H1 (cell line): ENCODE data around the gene SPTY2D1. TPM values are rescaled to one million over a fixed set of nuclear protein-coding genes. Genes with fewer than 3 reads are reported as not detected.
A peak's percentile ranks its signal among the peaks of the same experiment; 100 is the strongest.

Experiments used
- BCL11A ChIP-seq, 2 experiments: IDR thresholded peaks; one replicate each; pipeline ENCODE4 v1.6.1; 2011; ENCODE audit warnings: low read depth in 2 of 2, low read length in 2 of 2, mild to moderate bottlenecking in 2 of 2
- BRCA1 ChIP-seq: IDR thresholded peaks from 2 replicates; pipeline ENCODE4 v1.6.1; 2012; ENCODE audit warnings: low read depth, low read length, improper control_type of control experiment
- CBX5 ChIP-seq: fragments of 300-800, 300-1000 bp; sonication (generic); IDR thresholded peaks from 2 replicates; pipeline ENCODE4 v1.7.1; 2016; ENCODE audit warnings: antibody characterized with exemption, low read length, low read depth
- CEBPB ChIP-seq: IDR thresholded peaks from 2 replicates; pipeline ENCODE4 v1.6.1; 2012; ENCODE audit warnings: low read depth, low read length
- CHD2 ChIP-seq: IDR thresholded peaks from 2 replicates; pipeline ENCODE4 v1.6.1; 2012; ENCODE audit warnings: low read length, improper control_type of control experiment
- EZH2 ChIP-seq: fragments of 200-600 bp; sonication (generic); IDR thresholded peaks from 2 replicates; pipeline ENCODE4 v1.7.1; 2012; ENCODE audit warnings: low read depth, mild to moderate bottlenecking, moderate library complexity, low read length, inconsistent platforms; ENCODE audit not compliant: severe bottlenecking
- JUND ChIP-seq: IDR thresholded peaks from 2 replicates; pipeline ENCODE4 v1.6.1; 2011; ENCODE audit warnings: mild to moderate bottlenecking, improper control_type of control experiment, low read length
- KDM1A ChIP-seq: fragments of 200-600, 300-600 bp; sonication (generic); IDR thresholded peaks from 2 replicates; pipeline ENCODE4 v1.7.1; 2016; ENCODE audit warnings: mild to moderate bottlenecking, low read length, borderline replicate concordance
- KDM4A ChIP-seq: IDR thresholded peaks from one replicate; pipeline ENCODE4 v1.7.1; 2012; ENCODE audit warnings: low read depth, mild to moderate bottlenecking, moderate library complexity, low read length, inconsistent platforms; ENCODE audit not compliant: severe bottlenecking
- POLR2A ChIP-seq, 2 experiments: IDR thresholded peaks; 1 replicate in 1 of 2; 2 replicates in 1 of 2; pipeline ENCODE4 v1.6.1; 2011; ENCODE audit warnings: low read depth in 2 of 2, low read length in 2 of 2, mild to moderate bottlenecking in 2 of 2; ENCODE audit errors: control extremely low read depth in 1 of 2
- POLR2AphosphoS5 ChIP-seq: IDR thresholded peaks from 2 replicates; pipeline ENCODE4 v1.6.1; 2011; ENCODE audit warnings: low read depth, low read length
- RXRA ChIP-seq: IDR thresholded peaks from 2 replicates; pipeline ENCODE4 v1.6.1; 2011; ENCODE audit warnings: low read depth, mild to moderate bottlenecking, low read length, moderate library complexity; ENCODE audit not compliant: insufficient read depth
- SRF ChIP-seq: IDR thresholded peaks from 2 replicates; pipeline ENCODE4 v1.6.1; 2011; ENCODE audit warnings: mild to moderate bottlenecking, low read depth, low read length, moderate library complexity
- SUZ12 ChIP-seq: fragments of 200-600 bp; sonication (generic); IDR thresholded peaks from 2 replicates; pipeline ENCODE4 v1.6.1; 2012; ENCODE audit warnings: mild to moderate bottlenecking, inconsistent platforms, low read length, moderate library complexity, mixed read lengths
- TEAD4 ChIP-seq: IDR thresholded peaks from 2 replicates; pipeline ENCODE4 v1.6.1; 2012; ENCODE audit warnings: low read depth, low read length, inconsistent platforms, mixed read lengths
- polyA plus RNA-seq, 7 experiments: library from polyadenylated mRNA; depleted of rRNA in 3 of 7; stranded (reverse) in 5 of 7; unstranded in 2 of 7; fragments of >200 nt in 5 of 7; fragments of 200-250 nt in 2 of 7; gene quantifications; 1 replicate in 5 of 7; 2 replicates in 1 of 7; 4 replicates in 1 of 7; pipeline versions ENCODE4 v1.2.1 to v1.2.3, GENCODE V29; 2011 to 2013; ENCODE audit warnings: missing spikeins in 2 of 7, mixed read lengths in 2 of 7
- total RNA-seq: library from RNA; stranded (reverse); fragmentation: NEBNext Ultra II Directional; extraction: Animal tissue kit (Norgen Biotek cat#: 25700); gene quantifications from 2 replicates; pipeline ENCODE4 v1.2.1, GENCODE V29; 2021
- TF ChIP-seq, protein P1 (sequence below): IDR thresholded peaks from 2 replicates; pipeline ENCODE4 v1.6.1; 2012; ENCODE audit warnings: low read length, inconsistent platforms
- TF ChIP-seq, protein P2 (sequence below): IDR thresholded peaks from 2 replicates; pipeline ENCODE4 v1.6.1; 2011; ENCODE audit warnings: low read depth, mild to moderate bottlenecking, low read length; ENCODE audit not compliant: insufficient read depth
- TF ChIP-seq, protein P3 (sequence below): IDR thresholded peaks from 2 replicates; pipeline ENCODE4 v1.6.1; 2012; ENCODE audit warnings: inconsistent platforms

Gene SPTY2D1
- total and polyA plus RNA-seq, 2 of the 8 experiments (the other 6 are each of a cell fraction or from before 2014, with no cell fraction given) = 4.9 to 17.6 TPM

DNA sequence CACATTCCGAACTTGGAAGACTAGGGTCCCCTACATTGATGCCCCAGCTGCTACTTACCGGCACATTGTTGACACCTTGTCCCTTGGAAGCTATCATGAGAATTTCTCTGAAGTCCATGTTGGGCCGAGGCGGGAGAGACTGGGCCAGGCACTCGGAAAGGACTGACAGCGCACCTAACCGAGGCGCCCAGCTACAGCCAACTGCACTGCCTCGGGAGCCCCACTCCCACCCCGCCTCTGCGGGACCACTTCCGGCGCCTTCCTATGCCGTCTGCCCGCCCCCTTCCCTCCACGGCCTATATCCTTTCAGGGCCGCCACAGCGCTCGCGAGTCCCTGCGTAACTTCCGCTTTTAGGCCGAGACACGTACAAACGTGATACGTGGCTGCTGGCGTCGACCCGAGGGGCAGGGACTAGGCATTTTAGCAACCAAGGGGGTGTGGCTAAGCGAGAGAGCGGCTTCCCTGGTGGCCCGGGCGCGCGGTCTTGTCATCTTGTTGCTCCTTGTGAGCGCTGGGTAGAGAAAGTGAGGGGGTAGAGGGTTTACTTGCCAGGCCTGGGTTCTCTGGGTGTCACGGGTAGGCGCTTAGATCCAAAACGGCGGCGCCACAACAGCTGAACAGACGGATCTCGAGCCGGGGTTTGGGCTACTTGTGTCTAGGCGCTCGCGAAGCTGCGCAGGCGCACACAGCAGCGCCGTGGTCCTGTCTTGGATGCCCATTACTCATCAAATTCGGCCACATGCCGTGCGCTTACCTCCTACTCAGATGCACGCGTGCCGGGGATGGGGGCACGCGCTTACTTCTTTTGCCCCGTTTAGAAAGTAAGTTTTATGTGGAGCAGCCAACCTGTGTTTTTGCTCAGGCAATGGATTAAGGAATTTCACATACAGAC is at the start of gene SPTY2D1 (continued):
- no peak for TF ChIP-seq CBX5
- TF ChIP-seq KDM4A = peak; percentile 72
- peak; percentile 69 for TF ChIP-seq SRF
- TF ChIP-seq RXRA = no peak
- no peak for TF ChIP-seq KDM1A
- no peak for TF ChIP-seq SUZ12
- peak; percentile 97 for TF ChIP-seq POLR2AphosphoS5
- no peak for TF ChIP-seq BCL11A (IDR thresholded peaks at IDR 0.05; ENCODE audit: low read depth in 2 of 2, low read length in 2 of 2)
- TF ChIP-seq BRCA1 = no peak
- TF ChIP-seq, protein P1, sequence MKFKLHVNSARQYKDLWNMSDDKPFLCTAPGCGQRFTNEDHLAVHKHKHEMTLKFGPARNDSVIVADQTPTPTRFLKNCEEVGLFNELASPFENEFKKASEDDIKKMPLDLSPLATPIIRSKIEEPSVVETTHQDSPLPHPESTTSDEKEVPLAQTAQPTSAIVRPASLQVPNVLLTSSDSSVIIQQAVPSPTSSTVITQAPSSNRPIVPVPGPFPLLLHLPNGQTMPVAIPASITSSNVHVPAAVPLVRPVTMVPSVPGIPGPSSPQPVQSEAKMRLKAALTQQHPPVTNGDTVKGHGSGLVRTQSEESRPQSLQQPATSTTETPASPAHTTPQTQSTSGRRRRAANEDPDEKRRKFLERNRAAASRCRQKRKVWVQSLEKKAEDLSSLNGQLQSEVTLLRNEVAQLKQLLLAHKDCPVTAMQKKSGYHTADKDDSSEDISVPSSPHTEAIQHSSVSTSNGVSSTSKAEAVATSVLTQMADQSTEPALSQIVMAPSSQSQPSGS = no peak
- no peak for TF ChIP-seq EZH2
- TF ChIP-seq, protein P2, sequence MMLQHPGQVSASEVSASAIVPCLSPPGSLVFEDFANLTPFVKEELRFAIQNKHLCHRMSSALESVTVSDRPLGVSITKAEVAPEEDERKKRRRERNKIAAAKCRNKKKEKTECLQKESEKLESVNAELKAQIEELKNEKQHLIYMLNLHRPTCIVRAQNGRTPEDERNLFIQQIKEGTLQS = 0 out of 2 replicates have a peak, but pooled peaks have one; percentile 35
- TF ChIP-seq JUND = no peak
- TF ChIP-seq CHD2 = peak; percentile 72
- no peak for TF ChIP-seq TEAD4
- TF ChIP-seq CEBPB = no peak
- TF ChIP-seq, protein P3, sequence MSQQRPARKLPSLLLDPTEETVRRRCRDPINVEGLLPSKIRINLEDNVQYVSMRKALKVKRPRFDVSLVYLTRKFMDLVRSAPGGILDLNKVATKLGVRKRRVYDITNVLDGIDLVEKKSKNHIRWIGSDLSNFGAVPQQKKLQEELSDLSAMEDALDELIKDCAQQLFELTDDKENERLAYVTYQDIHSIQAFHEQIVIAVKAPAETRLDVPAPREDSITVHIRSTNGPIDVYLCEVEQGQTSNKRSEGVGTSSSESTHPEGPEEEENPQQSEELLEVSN = peak; percentile 89
- TF ChIP-seq POLR2A (IDR thresholded peaks at IDR 0.05; ENCODE audit: control extremely low read depth in 1 of 2, low read depth in 2 of 2, low read length in 2 of 2) = peak; percentile 80 to 99
